ENCODE data around the gene TOP1.
"Not testable (repeated sequence)": the region's sequence is repeated elsewhere in the genome, so short reads cannot be mapped to it uniquely, and the experiment has no call there.

Gene TOP1

DNA sequence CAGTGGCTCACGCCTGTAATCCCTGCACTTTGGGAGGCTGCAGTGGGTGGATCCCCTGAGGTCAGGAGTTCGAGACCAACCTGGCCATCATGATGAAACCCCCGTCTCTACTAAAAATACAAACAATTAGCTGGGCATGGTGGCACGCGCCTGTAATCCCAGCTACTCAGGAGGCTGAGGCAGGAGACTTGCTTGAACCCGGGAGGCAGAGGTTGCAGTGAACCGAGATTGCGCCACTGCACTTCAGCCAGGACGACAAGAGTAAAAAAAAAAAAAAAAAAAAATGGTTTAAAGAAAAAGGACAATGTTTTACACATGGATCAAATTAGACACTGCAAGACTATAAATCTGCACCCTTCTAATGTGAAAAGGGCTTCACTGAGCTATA, 103.8 kb downstream of the TOP1 start:
- DNase-seq (ENCODE audit: low spot score): not testable (repeated sequence)

DNA sequence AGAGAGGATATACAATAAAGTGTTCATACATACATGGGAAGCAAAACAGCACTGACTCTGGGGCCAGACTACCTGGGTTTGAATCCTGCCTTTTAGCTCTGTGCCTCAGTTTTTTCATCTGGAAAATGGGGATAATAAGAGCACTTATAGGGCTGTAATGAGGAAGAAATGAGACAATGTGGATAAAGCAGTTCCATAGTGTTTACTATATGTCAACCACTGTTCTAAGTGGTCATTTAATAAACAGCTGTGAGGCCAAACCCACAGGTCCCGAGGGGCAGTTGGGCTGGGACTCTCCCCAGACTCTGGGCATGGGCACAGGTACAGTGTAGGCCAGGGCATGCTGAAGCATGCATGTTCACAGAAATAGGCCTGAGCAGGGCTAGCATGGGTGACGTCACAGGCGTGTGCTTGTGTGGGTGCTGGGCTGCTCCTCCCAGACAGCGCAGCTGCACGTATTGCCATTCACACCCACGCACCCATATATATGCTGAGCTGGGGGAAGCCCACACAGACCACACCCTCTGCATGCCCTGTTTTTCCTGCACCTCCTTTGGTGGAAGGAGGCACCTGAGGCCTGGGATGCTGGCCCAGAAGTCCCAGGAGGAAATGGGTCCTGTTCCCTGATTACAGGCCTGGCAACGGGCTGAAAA, 105.2 kb downstream of the TOP1 start:
- no peak for DNase-seq (ENCODE audit: low spot score)

DNA sequence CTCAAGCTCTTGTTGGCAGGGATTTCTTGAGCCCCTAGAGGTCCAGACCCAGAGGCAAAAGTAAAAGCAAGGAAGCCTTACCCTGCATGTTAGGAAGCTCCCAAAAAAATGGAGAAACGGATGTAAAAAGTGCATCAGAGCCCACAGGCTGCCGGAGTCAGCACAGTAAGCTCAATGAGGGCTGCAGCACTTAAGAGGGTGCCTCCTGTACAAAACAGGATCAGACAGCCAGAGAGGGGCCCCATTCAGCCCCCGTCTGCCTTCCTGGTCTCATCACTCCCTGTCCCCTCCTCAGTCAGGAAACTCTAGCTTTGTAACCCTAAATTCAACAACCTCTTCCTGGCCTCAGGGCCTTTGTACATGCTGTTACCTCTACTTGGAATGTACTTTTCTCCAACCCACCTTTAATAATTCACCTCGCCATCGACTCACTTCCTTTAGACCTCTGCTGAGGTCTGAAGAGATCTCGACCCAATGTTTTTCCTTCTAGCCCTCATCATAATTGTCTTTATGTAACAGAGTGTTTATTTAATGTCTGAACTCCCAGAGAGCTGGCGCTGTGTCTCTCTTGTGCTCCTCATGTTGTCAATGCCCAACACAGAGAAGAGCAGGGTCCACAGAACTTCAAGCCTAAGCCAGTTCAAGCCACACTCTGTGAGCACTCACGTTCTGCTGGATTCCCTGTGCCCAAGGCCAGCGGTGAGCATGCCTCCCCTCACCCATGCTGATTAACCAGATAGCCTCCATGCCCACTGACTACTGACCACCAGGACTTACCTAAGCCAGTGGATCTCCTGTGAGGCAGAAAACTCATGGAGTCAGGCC, 106.0 kb downstream of the TOP1 start:
- no peak for DNase-seq (ENCODE audit: low spot score)

DNA sequence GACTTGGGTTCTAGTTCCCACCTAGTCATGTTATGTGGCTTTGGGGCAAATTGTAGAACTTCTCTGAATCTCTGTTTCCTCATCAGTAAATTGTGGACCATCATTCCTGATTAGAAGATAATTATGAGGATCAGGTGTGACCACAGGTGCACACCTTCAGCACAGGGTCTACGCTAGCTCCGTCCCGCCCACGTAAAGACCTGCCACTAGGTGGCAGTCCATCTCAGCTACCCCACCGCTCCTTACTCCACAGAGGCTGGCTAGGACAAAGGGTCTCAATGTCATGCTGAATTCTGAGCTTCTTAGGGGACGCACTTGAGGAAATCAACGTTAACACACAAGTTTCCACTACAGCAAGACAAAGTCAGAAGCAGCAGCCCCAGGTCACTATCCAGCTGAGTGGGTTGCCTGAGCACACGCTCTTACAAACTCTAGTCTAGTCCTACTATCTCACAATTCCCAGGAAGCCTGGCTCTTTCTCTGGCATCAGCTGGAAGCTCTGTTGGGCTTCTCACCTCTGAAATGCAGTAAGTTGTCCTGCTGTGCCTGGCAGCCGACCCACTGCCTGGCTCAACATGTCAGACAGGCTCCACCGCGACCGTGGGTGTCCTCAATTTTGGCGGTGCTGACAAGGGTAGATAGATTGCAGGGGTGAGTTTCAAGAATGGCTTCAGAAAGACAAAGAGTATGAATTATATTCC, 106.7 kb downstream of the TOP1 start:
- no peak for DNase-seq (ENCODE audit: low spot score)

DNA sequence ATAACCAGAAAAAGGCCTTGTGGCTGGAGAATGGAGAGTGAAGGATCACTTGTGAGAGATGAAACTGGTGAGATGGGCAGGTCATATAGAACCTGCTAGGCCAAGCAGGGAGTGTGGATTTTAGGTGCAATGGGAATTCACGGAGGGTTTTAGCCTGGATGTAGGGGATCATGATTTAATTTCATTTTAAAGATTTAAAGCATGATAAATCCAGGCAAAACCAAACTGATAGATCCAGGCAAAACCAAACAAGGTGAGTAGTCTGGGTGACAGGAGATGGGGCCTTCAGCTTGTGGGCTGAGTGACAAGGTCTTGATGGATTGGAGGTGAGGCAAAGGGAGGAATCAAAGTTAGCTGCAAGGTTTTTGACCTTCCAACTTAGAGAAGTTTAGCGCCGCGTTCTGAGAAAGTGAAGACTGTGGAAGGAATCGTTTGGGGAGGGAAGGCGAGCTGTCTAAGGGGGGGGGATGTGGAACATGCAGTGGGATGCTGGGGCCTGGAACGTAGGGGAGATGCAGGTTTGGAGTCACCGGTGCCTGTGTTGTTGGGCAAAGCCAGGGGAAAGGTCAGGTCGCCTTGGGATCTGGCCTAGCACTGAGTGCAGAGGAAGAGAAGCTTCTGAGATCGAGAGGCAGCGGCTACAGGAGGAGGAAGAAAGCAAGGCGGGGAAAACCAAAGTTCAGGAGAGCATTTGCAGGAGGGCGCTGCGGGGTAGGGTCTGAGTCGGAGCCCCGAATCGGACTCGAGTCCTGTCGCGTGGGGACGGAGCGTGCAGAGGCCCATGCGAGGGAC, 107.5 kb downstream of the TOP1 start:
- DNase-seq (ENCODE audit: low spot score): no peak

DNA sequence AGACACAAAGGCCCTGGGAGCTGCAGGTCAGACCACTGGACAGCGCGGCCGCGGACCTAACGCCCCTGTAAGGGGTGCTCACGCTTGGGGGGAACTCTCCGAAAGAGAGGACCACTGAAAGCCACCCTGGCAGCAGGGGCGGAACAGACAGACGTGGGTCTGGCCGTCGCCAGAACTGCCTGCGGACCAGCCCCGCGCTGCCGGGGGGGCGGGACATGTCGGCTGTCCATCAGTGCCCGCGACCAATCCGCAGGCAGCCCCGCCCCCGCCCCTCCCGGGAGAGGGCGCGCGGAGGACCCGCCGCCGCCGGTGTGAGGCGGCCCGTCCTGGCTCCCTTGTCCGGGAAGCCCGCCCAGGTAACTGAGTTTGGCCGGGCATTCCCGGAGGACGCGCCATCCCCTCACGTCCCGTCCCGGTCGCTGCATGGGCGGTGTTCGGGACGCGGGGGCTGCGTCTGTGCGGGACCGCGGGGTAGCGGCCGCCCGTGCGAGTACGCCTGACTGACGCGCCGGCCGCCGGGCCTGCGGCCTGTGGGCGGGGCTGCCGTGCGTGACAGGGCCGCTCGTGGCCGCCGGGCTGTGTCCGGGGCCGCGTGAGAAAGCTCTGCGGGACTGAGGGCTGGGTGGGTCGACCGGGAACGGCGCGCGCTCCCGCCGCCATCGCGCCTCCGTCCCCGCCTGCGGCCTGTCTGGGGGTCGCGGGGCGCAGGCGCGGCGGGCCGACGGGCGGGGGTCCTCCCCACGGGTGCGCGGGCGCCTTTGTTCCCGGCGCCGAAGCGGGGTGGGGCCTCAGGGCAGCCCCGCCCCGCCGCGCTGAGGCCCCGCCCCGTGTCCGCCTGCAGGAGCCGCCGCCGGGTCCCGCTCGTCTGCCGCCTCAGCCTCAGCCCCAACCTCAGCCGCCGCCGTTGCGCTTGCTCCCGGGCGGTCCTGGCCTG, 108.3 kb downstream of the TOP1 start, which contains the start of gene PLCG1:
Gene PLCG1 (plus strand): TSS at position 864 of the 934 bp plus-strand sequence. CDS start 99 bp downstream, outside the sequence.
- DNase-seq (ENCODE audit: low spot score): peak; percentile 97

DNA sequence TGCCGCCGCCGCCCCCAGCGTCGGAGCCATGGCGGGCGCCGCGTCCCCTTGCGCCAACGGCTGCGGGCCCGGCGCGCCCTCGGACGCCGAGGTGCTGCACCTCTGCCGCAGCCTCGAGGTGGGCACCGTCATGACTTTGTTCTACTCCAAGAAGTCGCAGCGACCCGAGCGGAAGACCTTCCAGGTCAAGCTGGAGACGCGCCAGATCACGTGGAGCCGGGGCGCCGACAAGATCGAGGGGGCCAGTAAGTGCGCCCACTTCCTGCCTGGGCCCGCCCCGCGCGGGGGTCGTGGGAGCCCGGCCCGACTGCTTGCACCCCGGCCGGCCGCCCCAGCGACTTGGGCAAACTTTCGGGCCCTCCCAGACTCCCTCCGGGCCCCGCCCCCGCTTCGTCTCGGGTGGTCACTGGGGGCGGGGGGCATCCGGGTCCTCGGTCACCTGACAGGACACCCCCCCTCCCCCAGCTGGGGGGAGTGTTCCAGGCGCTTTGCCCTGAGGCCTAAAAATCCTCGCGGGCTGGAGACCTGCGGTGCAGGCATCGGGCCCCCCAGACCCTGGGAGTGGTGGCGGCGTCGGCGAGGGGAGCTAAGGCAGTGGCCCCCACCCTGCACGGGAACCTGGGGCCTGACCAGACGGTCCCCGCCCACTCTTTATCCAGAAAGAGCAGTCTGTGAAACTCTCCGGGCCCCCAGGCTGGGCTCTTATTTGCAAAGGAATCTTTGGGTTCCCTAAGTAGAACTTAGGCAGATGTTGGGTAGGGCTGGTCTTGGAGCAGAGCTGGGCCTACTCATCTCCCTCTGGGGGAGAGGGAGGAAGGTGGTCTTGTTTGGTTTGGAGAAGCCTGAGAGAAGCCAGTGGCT, 109.2 kb downstream of the TOP1 start:
- DNase-seq (ENCODE audit: low spot score): peak; percentile 72

DNA sequence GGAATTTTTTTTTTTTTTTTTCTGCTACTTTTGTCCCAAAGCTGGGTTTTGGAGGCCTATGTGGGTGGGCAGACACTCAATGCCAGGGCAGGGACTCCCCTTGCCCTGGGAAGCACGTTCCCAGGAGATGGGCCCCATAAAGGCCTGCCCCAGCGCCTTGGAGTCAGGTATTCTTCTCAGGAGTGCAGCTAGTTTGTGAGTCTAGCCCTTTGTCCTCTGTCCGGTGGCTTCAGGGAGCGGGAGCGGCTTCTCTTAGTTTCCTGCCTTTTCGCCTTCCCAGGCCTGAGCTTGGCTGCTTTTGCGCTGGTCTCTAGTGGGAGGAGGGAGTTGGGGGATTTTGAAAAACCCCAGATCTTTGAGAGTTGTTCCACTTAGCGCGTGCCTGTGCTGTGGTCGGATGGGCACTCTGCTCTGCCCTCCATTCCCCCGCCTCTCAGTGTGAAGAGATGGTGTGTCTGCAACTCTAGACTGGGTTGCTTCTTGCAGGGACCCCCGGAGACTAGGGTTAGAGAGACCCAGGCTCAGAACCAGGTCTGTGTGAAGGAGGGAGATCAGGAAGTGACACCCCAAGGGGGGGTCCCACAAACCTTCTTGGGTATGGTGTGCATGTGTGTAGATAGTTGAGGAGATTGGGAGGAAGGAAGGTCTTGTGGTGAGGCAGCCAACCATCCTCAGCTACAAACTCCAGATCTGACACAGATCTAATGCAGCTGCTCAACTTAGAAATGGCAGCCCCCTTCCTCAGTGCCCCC, 110.0 kb downstream of the TOP1 start:
- DNase-seq (ENCODE audit: low spot score): no peak

DNA sequence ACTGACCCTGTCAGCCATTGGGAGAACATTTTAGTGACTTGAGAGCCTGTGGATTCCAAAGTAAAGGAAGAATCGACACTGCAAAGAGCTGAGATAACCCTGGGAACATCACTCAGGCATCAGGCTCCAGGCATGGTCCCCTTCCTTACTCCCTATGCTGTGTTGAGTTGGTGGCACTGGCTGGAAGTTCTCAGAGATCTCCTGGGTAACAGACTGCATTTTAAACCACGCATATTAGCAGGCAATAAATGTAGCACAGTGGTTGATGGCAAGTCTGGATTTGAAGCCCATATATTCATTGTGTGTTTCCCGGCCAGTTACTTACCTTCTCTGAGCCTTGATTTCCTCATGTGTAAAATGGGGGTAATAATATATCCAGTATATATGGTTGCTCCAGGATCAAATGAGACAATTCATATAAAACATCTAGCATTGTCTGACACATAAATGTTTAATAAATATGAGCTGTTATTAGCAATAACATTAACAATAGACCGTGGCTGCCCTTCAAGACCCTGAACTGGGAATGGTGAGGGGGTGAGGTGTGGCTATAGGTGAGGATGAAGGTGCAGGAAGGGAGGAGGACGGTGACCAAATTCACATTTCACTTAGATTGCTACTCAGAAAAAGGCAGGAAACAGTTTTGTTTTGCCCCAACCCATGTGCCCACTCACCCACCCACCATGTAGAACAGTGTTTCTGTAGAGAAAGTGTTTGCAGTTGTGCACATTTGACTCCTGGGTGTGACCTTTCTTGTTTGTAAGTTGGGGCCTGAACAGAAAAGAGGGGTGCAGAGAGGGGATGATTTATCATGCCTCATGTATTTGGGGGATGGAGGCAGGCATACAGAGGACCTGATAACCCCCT, 110.8 kb downstream of the TOP1 start:
- no peak for DNase-seq (ENCODE audit: low spot score)

DNA sequence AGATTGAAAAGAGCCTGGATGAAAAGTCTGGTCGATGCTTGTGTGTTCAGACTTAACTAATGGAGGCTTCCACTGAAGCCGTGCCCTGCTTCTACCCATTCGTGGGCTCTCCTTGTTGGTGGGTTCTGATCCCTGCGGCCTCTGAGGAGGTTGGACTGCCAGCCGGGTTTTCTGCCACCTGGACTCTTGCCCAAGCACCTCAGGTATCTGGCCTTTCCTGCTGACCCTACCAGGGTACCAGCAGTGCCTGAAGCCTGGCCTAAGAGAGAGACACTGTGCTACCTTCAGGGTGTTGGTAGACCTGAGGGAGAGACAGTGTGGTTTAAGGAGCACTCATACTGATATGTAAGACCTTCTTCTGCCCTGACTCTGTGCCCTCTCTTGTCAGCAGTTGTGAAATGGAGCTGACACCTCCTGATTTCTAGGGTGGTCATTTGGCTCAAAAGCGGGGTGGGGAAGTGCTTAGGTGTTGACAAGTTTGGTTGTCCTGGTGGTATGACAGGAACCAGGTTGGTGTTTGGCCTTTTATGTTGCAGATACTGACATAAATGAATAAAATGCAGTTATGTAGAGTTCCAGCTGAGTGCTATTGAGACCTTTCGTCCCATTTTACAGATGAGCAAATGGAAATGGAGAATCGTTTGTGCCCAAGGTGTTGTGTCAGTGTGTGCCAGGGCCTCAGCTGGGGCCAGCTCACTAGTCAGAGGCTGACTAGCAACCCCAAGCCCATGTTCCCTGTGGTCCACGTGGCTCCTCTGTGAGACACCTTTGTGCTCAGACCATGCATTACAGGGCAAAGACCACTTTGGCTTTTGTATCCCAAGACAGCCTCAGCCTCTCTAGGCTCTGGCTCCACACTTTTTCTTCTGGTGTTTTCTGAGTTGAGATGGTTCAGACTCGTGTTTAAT, 111.9 kb downstream of the TOP1 start:
- DNase-seq (ENCODE audit: low spot score): no peak

DNA sequence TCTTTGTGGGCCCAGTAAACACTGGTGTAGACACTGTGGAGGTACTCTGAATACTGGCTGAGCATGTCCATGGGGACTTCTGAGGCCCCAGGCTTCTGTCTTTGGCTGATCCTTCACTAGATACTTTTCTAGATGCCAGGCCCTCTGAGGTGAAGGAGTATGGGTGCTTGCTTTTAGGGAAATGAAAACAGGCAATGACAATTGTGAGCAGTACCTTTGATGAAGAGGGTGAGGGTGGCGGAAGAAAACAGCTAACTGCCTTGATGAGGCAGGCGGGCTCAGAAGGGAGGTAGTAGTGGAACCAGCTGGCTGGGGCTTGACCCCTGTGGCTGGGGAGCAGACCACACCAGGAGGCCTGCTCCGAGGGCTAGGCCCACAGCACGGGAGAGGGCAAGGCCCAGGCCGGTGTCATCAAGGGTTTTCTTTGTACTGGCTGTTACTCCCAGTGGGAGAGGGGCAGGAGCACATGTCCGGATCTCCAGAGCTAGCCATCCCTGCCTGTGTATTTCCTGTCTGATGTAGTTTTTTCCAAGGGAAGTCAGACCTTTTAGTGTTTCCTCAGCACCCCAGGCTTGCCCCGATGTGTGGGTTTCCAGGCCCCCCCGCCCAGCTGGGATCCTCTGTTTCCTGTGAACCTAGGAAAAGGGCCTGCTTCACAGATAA, 112.7 kb downstream of the TOP1 start:
- peak; percentile 33 for DNase-seq (ENCODE audit: low spot score)

DNA sequence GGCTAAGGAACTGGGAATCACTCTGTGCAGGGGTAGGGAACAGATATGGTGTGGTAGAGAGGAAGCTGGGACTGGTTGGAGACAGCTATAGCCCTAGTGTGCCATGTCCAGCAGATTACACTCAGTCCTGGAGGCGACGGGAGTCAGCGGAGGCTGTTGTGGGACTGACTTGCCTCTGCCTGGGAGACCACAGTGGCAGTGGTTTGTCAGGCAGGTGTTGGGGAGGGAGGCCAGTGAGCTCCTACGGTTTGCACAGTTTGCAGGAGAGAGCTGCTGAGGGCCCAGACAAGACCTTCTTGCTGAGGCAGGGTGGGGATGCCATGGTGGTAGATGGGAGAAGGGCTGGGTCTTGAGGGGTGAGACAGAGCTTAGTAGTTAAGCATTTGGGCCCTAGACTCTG, 113.6 kb downstream of the TOP1 start:
- DNase-seq (ENCODE audit: low spot score): no peak

DNA sequence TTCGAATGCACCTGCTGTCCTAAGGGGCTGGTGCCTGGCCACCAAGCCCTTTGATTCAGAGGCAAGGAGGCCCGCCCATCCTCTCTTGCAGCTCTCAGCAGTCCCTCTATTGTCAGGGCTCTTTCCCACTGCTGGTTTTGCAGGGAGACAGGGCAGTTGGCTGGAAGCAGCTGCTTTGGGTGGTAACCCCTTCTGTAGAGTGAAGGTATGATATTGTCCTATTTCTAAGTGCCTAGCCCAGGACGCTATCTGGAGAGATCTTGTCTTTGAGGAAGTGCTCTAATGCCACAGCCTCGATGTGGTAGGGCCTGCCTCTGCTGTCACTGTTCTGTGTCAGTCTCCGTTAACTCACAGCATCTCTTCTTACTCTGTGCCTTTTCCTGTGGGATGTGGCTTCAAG, 114.3 kb downstream of the TOP1 start:
- DNase-seq (ENCODE audit: low spot score): no peak

DNA sequence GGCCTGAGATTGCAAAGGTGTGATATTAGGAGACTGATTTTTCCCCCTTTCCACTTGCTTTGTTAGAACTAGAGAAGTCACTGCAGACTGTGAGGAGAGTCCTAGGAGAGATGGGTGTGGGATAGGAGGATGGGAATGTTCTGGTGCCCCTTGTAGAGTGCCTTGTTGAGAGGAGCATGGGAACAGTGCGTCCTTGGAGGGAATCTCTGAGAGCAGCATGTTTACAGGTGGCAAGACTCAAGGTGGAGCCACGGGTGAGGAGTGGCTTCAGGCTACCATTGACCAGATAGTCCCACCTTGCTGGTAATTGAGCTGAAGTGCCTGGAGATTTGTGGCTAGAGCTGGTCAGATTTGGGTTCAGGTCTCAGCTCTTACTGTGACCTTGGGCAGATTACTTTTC, 114.7 kb downstream of the TOP1 start:
- DNase-seq (ENCODE audit: low spot score): no peak

DNA sequence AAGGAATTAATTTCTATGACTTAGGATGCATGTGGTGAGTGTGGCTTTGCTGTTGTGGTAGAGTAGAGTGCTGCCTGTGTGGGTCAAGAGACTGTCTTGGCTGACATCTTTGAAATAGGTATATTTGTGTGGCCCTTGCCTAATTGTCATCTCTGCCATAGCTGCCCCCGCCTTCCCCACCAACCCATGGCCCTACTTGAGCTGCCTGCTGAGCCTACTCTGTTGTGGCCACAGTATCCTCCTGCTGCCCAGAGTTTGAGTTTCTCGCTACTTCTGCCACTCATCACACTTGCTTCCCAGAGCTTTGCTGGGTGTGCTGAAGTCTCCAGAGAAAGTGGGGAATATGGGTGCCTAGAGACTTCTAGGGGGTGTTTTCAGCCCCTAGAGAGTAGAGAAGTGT, 116.7 kb downstream of the TOP1 start:
- DNase-seq (ENCODE audit: low spot score): no peak

DNA sequence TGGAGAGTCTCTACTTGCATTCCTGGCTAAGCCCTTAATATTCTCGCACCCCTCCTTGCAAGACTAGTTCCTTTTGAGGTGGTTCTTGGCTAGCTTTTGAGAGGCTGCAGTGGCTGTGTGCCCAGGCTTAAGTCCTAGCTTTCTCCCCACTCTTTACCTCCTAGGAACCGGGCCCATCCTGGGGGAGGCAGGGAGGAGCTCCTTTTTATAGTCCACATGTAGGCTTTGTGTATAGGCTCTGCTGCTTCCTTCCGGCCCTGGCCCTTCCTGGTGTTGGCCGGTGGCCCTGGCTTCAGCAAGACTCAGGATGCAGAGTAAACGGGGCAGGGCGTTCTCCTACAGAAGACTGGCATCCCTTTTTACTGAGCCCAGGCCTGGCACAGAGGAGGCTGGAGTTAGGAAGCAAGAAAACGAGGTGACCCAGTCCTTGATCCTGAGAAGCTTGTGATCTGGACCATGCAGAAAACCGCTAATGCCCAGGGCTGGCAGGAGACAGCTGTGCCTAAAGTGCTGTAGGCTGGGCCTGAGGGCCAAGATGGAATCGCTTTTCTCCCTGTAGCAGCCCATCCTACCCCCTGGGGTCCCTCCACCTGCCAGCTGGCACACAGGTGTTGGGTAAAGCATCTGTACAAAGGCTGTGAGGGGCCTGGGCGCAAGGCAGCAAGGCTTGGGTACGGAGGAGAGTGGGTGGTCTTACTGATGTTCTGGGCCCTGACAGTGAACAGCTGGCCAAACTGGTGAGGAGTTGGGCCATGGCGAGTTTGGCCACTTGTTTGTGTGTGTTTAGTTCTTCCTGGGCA, 117.4 kb downstream of the TOP1 start:
- no peak for DNase-seq (ENCODE audit: low spot score)
